ENCODE measurements around the gene ZNF420. TPM values are rescaled to one million over a fixed set of nuclear protein-coding genes. Genes with fewer than 3 reads are reported as not detected.

Gene ZNF420
- polyA plus RNA-seq, 1 of the 3 experiments (the other 2 are of a cell fraction), result 1.9 TPM

DNA sequence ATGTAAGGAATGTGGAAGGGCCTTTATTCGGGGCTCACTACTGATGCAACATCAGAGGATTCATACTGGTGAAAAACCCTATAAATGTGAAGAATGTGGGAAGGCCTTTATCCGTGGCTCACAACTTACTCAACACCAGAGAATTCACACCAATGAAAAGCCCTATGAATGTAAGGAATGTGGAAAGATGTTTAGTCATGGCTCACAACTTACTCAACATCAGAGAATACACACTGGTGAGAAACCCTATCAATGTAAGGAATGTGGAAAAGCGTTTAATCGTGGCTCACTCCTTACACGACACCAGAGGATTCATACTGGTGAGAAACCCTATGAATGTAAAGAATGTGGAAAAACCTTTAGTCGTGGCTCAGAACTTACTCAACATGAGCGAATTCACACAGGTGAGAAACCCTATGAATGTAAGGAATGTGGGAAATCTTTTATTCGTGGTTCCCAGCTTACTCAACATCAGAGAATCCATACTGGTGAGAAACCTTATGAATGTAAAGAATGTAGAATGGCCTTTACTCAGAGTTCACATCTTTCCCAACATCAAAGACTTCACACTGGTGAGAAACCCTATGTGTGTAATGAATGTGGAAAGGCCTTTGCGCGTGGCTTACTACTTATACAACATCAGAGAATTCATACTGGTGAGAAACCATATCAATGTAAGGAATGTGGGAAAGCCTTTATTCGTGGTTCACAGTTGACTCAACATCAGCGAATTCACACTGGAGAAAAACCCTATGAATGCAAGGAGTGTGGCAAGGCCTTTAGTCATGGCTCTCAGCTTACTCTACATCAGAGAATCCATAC, 50.0 kb downstream of the ZNF420 start:
- TF ChIP-seq FOXJ3 (CRISPR knock-in tag; IDR thresholded peaks at IDR 0.05) (no peak), TEAD4 (IDR thresholded peaks at IDR 0.05; ENCODE audit: borderline replicate concordance, insufficient read depth) (no peak), USF2 (IDR thresholded peaks at IDR 0.05; ENCODE audit: borderline replicate concordance, low read depth, low read length) (no peak), RFX5 (IDR thresholded peaks at IDR 0.05; ENCODE audit: low read length) (no peak)
- TF ChIP-seq, protein P1, sequence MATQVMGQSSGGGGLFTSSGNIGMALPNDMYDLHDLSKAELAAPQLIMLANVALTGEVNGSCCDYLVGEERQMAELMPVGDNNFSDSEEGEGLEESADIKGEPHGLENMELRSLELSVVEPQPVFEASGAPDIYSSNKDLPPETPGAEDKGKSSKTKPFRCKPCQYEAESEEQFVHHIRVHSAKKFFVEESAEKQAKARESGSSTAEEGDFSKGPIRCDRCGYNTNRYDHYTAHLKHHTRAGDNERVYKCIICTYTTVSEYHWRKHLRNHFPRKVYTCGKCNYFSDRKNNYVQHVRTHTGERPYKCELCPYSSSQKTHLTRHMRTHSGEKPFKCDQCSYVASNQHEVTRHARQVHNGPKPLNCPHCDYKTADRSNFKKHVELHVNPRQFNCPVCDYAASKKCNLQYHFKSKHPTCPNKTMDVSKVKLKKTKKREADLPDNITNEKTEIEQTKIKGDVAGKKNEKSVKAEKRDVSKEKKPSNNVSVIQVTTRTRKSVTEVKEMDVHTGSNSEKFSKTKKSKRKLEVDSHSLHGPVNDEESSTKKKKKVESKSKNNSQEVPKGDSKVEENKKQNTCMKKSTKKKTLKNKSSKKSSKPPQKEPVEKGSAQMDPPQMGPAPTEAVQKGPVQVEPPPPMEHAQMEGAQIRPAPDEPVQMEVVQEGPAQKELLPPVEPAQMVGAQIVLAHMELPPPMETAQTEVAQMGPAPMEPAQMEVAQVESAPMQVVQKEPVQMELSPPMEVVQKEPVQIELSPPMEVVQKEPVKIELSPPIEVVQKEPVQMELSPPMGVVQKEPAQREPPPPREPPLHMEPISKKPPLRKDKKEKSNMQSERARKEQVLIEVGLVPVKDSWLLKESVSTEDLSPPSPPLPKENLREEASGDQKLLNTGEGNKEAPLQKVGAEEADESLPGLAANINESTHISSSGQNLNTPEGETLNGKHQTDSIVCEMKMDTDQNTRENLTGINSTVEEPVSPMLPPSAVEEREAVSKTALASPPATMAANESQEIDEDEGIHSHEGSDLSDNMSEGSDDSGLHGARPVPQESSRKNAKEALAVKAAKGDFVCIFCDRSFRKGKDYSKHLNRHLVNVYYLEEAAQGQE (IDR thresholded peaks at IDR 0.05; ENCODE audit: low read depth, low read length), result no peak
- TF ChIP-seq, protein P2, sequence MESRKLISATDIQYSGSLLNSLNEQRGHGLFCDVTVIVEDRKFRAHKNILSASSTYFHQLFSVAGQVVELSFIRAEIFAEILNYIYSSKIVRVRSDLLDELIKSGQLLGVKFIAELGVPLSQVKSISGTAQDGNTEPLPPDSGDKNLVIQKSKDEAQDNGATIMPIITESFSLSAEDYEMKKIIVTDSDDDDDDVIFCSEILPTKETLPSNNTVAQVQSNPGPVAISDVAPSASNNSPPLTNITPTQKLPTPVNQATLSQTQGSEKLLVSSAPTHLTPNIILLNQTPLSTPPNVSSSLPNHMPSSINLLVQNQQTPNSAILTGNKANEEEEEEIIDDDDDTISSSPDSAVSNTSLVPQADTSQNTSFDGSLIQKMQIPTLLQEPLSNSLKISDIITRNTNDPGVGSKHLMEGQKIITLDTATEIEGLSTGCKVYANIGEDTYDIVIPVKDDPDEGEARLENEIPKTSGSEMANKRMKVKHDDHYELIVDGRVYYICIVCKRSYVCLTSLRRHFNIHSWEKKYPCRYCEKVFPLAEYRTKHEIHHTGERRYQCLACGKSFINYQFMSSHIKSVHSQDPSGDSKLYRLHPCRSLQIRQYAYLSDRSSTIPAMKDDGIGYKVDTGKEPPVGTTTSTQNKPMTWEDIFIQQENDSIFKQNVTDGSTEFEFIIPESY (IDR thresholded peaks at IDR 0.05; ENCODE audit: borderline replicate concordance, low read depth), result no peak
- Histone ChIP-seq H3K9ac (no peak overlapping the region), H3K4me1 (ENCODE audit: control insufficient read depth in 1 of 2, insufficient read depth in 2 of 2, low read depth in 1 of 2, low read length in 1 of 2) (no peaks in the 10 kb centered on the region), H3K79me2 (ENCODE audit: insufficient read depth) (no peaks in the 10 kb centered on the region), H3K36me3 (replicated peaks in 1 of 2; ENCODE audit: control insufficient read depth in 1 of 2, insufficient read depth in 2 of 2, low read length in 1 of 2) (peaks cover 30 to 54% of the 10 kb centered on the region in 2 experiments), H3K4me2 (no peak overlapping the region), H3K9me3 (peaks cover 73% of the 10 kb centered on the region), H3K4me3 (ENCODE audit: low read depth in 2 of 2, low read length in 1 of 2) (peak overlapping the region in 1 of 2 experiments; percentile 22; a peak in 1 of 4 replicates), H4K20me1 (ENCODE audit: insufficient read depth) (no peaks in the 10 kb centered on the region), H3K27ac (ENCODE audit: low read depth in 2 of 2, low read length in 1 of 2) (no peak overlapping the region), H3K9me2 (no peaks in the 10 kb centered on the region), H3F3A (replicated peaks; ENCODE audit: insufficient read depth) (peaks cover 13% of the 10 kb centered on the region), H3K27me3 (ENCODE audit: insufficient read depth) (no peaks in the 10 kb centered on the region), H2AFZ (ENCODE audit: low read depth) (no peak overlapping the region)
- no peak for DNase-seq
- POLR2A ChIA-PET, result no interaction called here
- CTCF ChIA-PET, result no interaction called here
- 85% methylated on average over 12 of the region's 12 CpGs for WGBS (ENCODE audit: low lambda C conversion rate)

DNA sequence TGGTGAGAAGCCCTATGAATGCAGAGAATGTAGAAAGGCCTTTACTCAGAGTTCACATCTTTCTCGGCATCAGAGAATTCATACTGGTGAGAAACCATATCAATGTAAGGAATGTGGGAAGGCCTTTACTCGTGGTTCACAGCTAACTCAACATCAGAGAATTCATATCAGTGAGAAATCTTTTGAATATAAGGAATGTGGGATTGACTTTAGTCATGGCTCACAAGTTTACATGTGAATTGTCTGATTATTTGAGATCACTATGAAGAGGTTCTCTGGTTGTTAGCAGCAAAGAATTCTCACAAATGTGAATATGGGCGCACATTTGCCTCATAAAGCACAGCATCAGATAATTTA, 50.6 kb downstream of the ZNF420 start:
- Histone ChIP-seq H3K4me1 (ENCODE audit: control insufficient read depth in 1 of 2, insufficient read depth in 2 of 2, low read depth in 1 of 2, low read length in 1 of 2) (no peaks in the 10 kb centered on the region), H3K27me3 (ENCODE audit: insufficient read depth) (no peaks in the 10 kb centered on the region), H3K9me3 (peaks cover 71% of the 10 kb centered on the region), H3K9ac (no peak overlapping the region), H3K9me2 (no peaks in the 10 kb centered on the region), H3K36me3 (replicated peaks in 1 of 2; ENCODE audit: control insufficient read depth in 1 of 2, insufficient read depth in 2 of 2, low read length in 1 of 2) (peaks cover 30 to 54% of the 10 kb centered on the region in 2 experiments), H3K4me3 (ENCODE audit: low read depth in 2 of 2, low read length in 1 of 2) (peak overlapping the region in 1 of 2 experiments; percentile 4; a peak in 1 of 4 replicates), H3K4me2 (no peak overlapping the region), H3K27ac (ENCODE audit: low read depth in 2 of 2, low read length in 1 of 2) (no peak overlapping the region), H3F3A (replicated peaks; ENCODE audit: insufficient read depth) (peaks cover 13% of the 10 kb centered on the region), H3K79me2 (ENCODE audit: insufficient read depth) (no peaks in the 10 kb centered on the region), H2AFZ (ENCODE audit: low read depth) (no peak overlapping the region), H4K20me1 (ENCODE audit: insufficient read depth) (no peaks in the 10 kb centered on the region)
- DNase-seq, result no peak
- ChIA-PET CTCF (no interaction called here), POLR2A (no interaction called here)
- whole genome bisulfite sequencing (ENCODE audit: low lambda C conversion rate), result 77% methylated on average over 3 of the region's 3 CpGs
- TF ChIP-seq RXRA (IDR thresholded peaks at IDR 0.05; ENCODE audit: borderline replicate concordance, low read depth) (no peak), RCOR1 (IDR thresholded peaks at IDR 0.05; ENCODE audit: low read length) (no peak), EZH2phosphoT487 (IDR thresholded peaks at IDR 0.05; ENCODE audit: borderline replicate concordance, low read depth) (no peak), SMC3 (IDR thresholded peaks at IDR 0.05; ENCODE audit: low read depth, low read length) (no peak), NFIC (IDR thresholded peaks at IDR 0.05; ENCODE audit: borderline replicate concordance) (no peak), EP300 (IDR thresholded peaks at IDR 0.05; ENCODE audit: borderline replicate concordance in 1 of 2, low read depth in 1 of 2, low read length in 1 of 2) (no peak), FOXM1 (IDR thresholded peaks at IDR 0.05; ENCODE audit: low read depth) (no peak), YY1 (IDR thresholded peaks at IDR 0.05; ENCODE audit: low read depth) (no peak), TCF12 (IDR thresholded peaks at IDR 0.05) (no peak), FOXJ3 (CRISPR knock-in tag; IDR thresholded peaks at IDR 0.05) (no peak), GABPA (IDR thresholded peaks at IDR 0.05; ENCODE audit: low read depth) (no peak), CHD2 (IDR thresholded peaks at IDR 0.05; ENCODE audit: low read length, partially characterized antibody) (no peak), TEAD4 (IDR thresholded peaks at IDR 0.05; ENCODE audit: borderline replicate concordance, insufficient read depth) (no peak), POLR2AphosphoS5 (IDR thresholded peaks at IDR 0.05; ENCODE audit: low read depth, low read length) (no peak)
- TF ChIP-seq, protein P3, sequence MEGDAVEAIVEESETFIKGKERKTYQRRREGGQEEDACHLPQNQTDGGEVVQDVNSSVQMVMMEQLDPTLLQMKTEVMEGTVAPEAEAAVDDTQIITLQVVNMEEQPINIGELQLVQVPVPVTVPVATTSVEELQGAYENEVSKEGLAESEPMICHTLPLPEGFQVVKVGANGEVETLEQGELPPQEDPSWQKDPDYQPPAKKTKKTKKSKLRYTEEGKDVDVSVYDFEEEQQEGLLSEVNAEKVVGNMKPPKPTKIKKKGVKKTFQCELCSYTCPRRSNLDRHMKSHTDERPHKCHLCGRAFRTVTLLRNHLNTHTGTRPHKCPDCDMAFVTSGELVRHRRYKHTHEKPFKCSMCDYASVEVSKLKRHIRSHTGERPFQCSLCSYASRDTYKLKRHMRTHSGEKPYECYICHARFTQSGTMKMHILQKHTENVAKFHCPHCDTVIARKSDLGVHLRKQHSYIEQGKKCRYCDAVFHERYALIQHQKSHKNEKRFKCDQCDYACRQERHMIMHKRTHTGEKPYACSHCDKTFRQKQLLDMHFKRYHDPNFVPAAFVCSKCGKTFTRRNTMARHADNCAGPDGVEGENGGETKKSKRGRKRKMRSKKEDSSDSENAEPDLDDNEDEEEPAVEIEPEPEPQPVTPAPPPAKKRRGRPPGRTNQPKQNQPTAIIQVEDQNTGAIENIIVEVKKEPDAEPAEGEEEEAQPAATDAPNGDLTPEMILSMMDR (IDR thresholded peaks at IDR 0.05), result no peak
